A549 treated with CORT108297 at 1 μM for 4 hours (cell line): ENCODE data around the gene ZNF711. TPM values are rescaled to one million over a fixed set of nuclear protein-coding genes. Genes with fewer than 3 reads are reported as not detected.

Experiments used
- total RNA-seq: library from RNA; stranded (reverse); fragments of 200-300 nt; extraction: Qiagen RNA extraction; gene quantifications from 5 replicates; pipeline ENCODE4 v1.2.3, GENCODE V29; 2022

The ZNF711 gene
- total RNA-seq: 0.78 to 0.91 TPM (median 0.81 TPM) in 5 replicates

DNA sequence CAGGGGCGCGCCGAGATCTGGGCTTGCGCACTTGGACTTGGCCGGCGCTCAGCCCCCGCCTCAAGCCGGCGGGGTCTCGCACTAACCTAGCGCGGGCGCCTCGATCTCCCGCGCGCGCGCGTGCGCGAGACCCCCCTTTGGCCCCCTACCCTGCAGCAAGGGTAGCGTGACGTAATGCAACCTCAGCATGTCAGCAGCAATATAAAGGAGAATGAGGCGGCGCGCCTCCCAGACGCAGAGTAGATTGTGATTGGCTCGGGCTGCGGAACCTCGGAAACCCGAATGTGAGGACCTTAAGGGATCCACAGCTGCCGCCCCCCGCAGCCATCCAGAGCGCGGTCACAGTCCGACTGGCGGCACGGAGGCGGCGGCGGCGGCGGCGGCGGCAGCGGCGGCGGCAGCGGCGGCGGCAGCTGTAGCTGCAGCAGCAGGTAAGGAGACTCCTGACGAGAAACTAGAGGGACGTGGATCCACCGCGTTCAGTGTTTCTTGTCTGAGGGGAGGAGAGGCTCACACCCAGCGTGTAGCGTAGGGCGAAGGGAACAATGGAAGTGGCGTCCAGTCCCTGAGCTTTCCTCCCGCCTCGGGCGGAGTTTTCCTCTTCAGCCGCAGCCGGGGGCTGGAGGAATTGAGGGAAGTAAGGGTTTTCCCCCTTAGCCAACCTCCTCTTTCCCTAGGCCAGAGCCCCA lies at the start of gene ZNF711, which contains the start of gene SATL1:
ZNF711 (plus strand) TSS at position 231 of the 689 bp plus-strand sequence. CDS start 3,582 bp downstream, outside the sequence.
SATL1 (minus strand) TSS at position 19 of the 689 bp plus-strand sequence. CDS start 134,811 bp downstream, outside the sequence.

Other genes with a start within 250 kb of the ZNF711 start
- gene APOOL, start 240.1 kb upstream of the ZNF711 start, total RNA-seq: 6.9 to 8.7 TPM (median 8.6 TPM) in 5 replicates
- not detected in 5 replicates for gene SATL1, start 212 bp upstream of the ZNF711 start, total RNA-seq
- gene POF1B, start 135.7 kb downstream of the ZNF711 start, total RNA-seq: 2.4 to 3.3 TPM (median 2.5 TPM) in 5 replicates